Fibroblast of the aortic adventitia (primary cell): Measurements from ENCODE around the gene VPS13A. TPM values are rescaled to one million over a fixed set of nuclear protein-coding genes. Genes with fewer than 3 reads are reported as not detected.

Source experiments
- DNase-seq: peaks from one replicate; pipeline ENCODE4 v3.0.0-alpha.2; 2010; ENCODE audit warnings: low read depth
- H3K4me3 ChIP-seq: 2 replicates; pipeline ENCODE4 v1.5.1; 2011; ENCODE audit warnings: low read depth, mild to moderate bottlenecking, control low read depth, low read length, moderate library complexity
- total RNA-seq: library from RNA; depleted of rRNA; stranded (reverse); fragments of >200 nt; gene quantifications from 2 replicates; pipeline ENCODE4 v1.2.3, GENCODE V29; 2012; ENCODE audit warnings: low replicate concordance
- TF ChIP-seq, protein P1 (sequence below): IDR thresholded peaks from 2 replicates; pipeline ENCODE4 v1.5.1; 2011; ENCODE audit warnings: mild to moderate bottlenecking, low read length, control low read depth, inconsistent platforms; ENCODE audit not compliant: insufficient read depth

VPS13A gene
- total RNA-seq, 1 donor: 50.9 TPM

DNA sequence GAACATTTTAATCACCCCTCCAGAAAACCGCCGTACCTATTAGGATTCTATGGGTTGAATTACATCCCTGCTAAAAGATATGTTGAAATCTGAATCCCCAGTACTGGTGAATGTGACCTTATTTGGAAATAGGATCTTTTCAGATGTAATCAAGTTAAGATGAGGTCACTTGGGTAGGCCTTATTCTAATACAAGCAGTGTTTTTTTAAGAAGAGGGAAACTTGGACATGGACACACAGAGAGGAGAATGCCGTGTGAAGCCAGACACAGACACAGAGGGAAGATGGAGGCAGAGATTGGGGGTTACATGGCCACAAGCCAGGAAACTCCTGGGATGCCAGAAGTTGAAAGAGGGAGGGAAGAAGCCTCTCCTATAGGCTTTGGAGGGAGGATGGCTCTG, 287.3 kb downstream of the VPS13A start:
- TF ChIP-seq, protein P1, sequence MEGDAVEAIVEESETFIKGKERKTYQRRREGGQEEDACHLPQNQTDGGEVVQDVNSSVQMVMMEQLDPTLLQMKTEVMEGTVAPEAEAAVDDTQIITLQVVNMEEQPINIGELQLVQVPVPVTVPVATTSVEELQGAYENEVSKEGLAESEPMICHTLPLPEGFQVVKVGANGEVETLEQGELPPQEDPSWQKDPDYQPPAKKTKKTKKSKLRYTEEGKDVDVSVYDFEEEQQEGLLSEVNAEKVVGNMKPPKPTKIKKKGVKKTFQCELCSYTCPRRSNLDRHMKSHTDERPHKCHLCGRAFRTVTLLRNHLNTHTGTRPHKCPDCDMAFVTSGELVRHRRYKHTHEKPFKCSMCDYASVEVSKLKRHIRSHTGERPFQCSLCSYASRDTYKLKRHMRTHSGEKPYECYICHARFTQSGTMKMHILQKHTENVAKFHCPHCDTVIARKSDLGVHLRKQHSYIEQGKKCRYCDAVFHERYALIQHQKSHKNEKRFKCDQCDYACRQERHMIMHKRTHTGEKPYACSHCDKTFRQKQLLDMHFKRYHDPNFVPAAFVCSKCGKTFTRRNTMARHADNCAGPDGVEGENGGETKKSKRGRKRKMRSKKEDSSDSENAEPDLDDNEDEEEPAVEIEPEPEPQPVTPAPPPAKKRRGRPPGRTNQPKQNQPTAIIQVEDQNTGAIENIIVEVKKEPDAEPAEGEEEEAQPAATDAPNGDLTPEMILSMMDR: no peak
- no peak for DNase-seq
- no peak overlapping the region for H3K4me3 ChIP-seq

DNA sequence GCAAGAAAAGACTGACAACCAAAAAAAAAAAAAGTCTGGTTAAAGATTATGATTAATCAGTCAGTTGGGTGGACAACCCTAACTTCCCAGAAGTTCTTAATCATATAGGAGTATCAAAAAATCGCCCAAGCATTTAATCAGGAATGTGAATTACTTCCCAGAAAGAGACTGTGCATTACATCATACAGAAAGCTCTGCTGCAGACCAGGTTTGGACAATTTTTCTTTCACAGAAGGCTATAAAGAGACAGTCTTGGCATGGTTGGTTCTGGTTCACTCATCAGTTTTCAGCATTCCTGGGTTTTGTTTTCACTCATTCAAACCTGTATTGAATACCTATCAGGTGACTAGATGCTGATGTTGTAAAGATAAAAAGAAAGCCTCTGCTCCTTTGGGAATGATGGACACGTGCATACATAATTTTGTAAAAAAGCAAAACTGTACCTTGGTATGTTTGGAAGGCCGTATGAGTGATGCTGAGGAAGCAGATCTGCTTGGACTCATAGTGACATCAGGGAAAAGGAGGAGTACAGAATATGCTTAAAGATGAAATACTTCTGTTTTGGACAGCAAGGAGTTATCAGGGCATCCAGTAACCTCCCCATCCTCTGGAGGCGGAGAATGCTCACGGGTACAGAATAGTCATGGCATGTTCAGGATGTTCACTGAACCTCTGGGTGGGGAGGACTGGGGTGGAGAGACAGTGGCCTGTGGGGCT, 292.3 kb downstream of the VPS13A start:
- peak; percentile 87 for DNase-seq
- no peak overlapping the region for H3K4me3 ChIP-seq
- TF ChIP-seq, protein P1: no peak

Other genes starting within 250 kb of the VPS13A start
- gene FOXB2, start 157.9 kb upstream of the VPS13A start, total RNA-seq: not detected in 2 replicates